Neutrophil (primary cell): ENCODE measurements around the gene FAM89A.

Source experiments
- H3K27ac ChIP-seq: fragments of 200-600 bp; sonication (generic); 2 replicates; pipeline ENCODE4 v1.5.1; 2016; ENCODE audit warnings: mild to moderate bottlenecking, moderate library complexity
- H3K27me3 ChIP-seq: fragments of 200-600 bp; sonication (generic); 2 replicates; pipeline ENCODE4 v1.6.0; 2016; ENCODE audit warnings: mild to moderate bottlenecking
- H3K36me3 ChIP-seq: fragments of 200-600 bp; sonication (generic); 2 replicates; pipeline ENCODE4 v1.5.1; 2017
- H3K4me1 ChIP-seq, 2 experiments: fragments of 200-600 bp in 1 of 2; sonication (generic) in 1 of 2; 1 replicate in 1 of 2; 2 replicates in 1 of 2; pipeline versions ENCODE4 v1.5.1 to v1.6.1; 2013 to 2016; ENCODE audit warnings: low read depth in 1 of 2, low read length in 1 of 2, mild to moderate bottlenecking in 1 of 2, moderate library complexity in 1 of 2; ENCODE audit not compliant: control insufficient read depth in 1 of 2, insufficient read depth in 1 of 2
- H3K4me3 ChIP-seq, 2 experiments: fragments of 200-600 bp in 1 of 2; sonication (generic) in 1 of 2; 1 replicate in 1 of 2; 2 replicates in 1 of 2; pipeline ENCODE4 v1.5.1; 2013 to 2016; ENCODE audit warnings: low read depth in 1 of 2, low read length in 1 of 2, mild to moderate bottlenecking in 1 of 2, moderate library complexity in 1 of 2
- H3K9me3 ChIP-seq: fragments of 200-600 bp; sonication (generic); 2 replicates; pipeline ENCODE4 v1.5.1; 2016
- TF ChIP-seq, protein P1 (sequence below): fragments of 200-600 bp; sonication (generic); IDR thresholded peaks from 2 replicates; pipeline ENCODE4 v1.5.1; 2016; ENCODE audit warnings: antibody characterized with exemption

Gene FAM89A

DNA sequence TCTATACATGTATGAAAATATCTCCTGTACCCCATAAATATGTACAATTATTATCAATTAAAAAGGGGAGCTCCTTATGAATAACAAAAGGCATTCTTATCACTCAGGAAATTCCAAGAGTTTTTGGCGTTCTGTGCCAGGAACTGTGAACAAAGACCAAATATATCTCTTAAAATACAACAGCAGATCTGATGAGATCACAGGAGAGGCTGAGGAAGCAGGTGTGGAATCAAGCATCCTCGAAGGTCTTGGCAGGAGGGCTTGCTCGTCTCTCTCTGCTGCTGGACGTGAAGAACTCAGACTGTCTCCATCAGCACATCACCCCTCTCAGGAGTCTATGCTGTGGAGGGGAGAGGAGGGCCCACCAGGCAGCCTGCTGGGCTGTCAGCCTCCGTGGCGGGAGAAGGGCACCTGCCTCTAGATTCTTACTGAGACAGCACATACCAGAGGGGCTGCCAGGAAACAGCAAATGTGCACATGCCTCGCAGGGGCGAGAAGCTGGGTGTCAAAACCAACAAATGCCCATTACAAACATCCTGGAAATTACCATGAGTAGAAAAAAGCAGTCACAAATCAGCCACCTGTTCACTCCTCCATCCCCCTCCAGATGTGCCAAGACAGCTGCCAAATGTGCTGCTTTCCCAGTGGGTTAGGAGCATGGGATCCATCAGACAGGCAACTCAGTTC, 30.8 kb upstream of the FAM89A start:
- Histone ChIP-seq H3K36me3 (no peaks in the 10 kb centered on the region), H3K4me1 (no peaks in the 10 kb centered on the region), H3K9me3 (no peaks in the 10 kb centered on the region), H3K27me3 (peaks cover 6% of the 10 kb centered on the region), H3K27ac (no peak overlapping the region), H3K4me3 (no peak overlapping the region)
- TF ChIP-seq, protein P1, sequence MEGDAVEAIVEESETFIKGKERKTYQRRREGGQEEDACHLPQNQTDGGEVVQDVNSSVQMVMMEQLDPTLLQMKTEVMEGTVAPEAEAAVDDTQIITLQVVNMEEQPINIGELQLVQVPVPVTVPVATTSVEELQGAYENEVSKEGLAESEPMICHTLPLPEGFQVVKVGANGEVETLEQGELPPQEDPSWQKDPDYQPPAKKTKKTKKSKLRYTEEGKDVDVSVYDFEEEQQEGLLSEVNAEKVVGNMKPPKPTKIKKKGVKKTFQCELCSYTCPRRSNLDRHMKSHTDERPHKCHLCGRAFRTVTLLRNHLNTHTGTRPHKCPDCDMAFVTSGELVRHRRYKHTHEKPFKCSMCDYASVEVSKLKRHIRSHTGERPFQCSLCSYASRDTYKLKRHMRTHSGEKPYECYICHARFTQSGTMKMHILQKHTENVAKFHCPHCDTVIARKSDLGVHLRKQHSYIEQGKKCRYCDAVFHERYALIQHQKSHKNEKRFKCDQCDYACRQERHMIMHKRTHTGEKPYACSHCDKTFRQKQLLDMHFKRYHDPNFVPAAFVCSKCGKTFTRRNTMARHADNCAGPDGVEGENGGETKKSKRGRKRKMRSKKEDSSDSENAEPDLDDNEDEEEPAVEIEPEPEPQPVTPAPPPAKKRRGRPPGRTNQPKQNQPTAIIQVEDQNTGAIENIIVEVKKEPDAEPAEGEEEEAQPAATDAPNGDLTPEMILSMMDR = no peak

- H3K4me3 ChIP-seq = no peak overlapping the region
- no peak overlapping the region for H3K27ac ChIP-seq
- H3K36me3 ChIP-seq = no peaks in the 10 kb centered on the region
- no peaks in the 10 kb centered on the region for H3K4me1 ChIP-seq
- peaks cover 8% of the 10 kb centered on the region for H3K27me3 ChIP-seq
- H3K9me3 ChIP-seq = no peaks in the 10 kb centered on the region
- TF ChIP-seq, protein P1 = no peak
Measured at GRCh38 chr1:231069333-231069732, 29.3 kb upstream of the FAM89A start.

- peaks cover 8% of the 10 kb centered on the region for H3K27me3 ChIP-seq
- no peak overlapping the region for H3K4me3 ChIP-seq
- no peaks in the 10 kb centered on the region for H3K36me3 ChIP-seq
- H3K9me3 ChIP-seq = no peaks in the 10 kb centered on the region
- H3K27ac ChIP-seq = no peak overlapping the region
- TF ChIP-seq, protein P1 = no peak
- no peaks in the 10 kb centered on the region for H3K4me1 ChIP-seq
Measured at GRCh38 chr1:231068762-231069161, 28.7 kb upstream of the FAM89A start.

- no peak overlapping the region for H3K27ac ChIP-seq
- no peaks in the 10 kb centered on the region for H3K36me3 ChIP-seq
- H3K9me3 ChIP-seq = no peaks in the 10 kb centered on the region
- peaks cover 8% of the 10 kb centered on the region for H3K27me3 ChIP-seq
- H3K4me3 ChIP-seq = no peak overlapping the region
- TF ChIP-seq, protein P1 = no peak
- no peaks in the 10 kb centered on the region for H3K4me1 ChIP-seq
Measured at GRCh38 chr1:231065510-231066241, 25.6 kb upstream of the FAM89A start.

DNA sequence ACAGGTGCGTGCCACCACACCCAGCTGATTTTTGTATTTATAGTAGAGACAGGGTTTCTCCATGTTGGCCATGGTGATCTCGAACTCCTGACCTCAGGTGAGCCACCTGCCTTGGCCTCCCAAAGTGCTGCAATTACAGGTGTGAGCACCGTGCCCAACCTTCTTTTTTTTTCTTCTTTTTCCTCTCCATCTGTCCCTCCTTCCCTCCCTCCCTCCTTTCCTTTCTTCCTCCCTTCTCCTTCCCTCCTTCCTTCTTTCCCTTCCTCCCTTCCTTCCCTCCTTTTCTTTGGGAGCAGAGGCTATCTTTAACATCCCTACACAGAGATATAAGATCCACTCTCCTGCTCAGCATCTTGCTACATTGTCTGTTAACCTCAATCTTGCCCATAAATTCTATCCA, 24.4 kb upstream of the FAM89A start:
- Histone ChIP-seq H3K4me3 (no peak overlapping the region), H3K36me3 (no peaks in the 10 kb centered on the region), H3K4me1 (no peaks in the 10 kb centered on the region), H3K27me3 (peaks cover 8% of the 10 kb centered on the region), H3K27ac (no peak overlapping the region), H3K9me3 (no peaks in the 10 kb centered on the region)
- TF ChIP-seq, protein P1 = no peak
